Smooth muscle cell (in vitro differentiated cells): Measurements from ENCODE around the gene FAM180B. TPM values are rescaled to one million over a fixed set of nuclear protein-coding genes. Genes with fewer than 3 reads are reported as not detected.

ENCODE experiments used
- DNase-seq: peaks from one replicate; lab custom pipeline; 2025; ENCODE audit not compliant: unreplicated experiment; lab: John Stamatoyannopoulos, UW
- H2AFZ ChIP-seq: fragments of 200-600 bp; sonication (generic); 2 replicates; pipeline ENCODE4 v1.6.0; 2016; ENCODE audit warnings: antibody characterized with exemption, low read depth, mild to moderate bottlenecking
- H3F3A ChIP-seq: fragments of 200-600 bp; sonication (generic); 2 replicates; pipeline ENCODE4 v1.6.0; 2017; ENCODE audit warnings: antibody characterized with exemption, low read depth
- H3K27ac ChIP-seq: fragments of 200-600 bp; sonication (generic); 2 replicates; pipeline ENCODE4 v1.5.1; 2016; ENCODE audit warnings: low read depth, mild to moderate bottlenecking
- H3K27me3 ChIP-seq: fragments of 200-600 bp; sonication (generic); 2 replicates; pipeline ENCODE4 v1.6.1; 2016; ENCODE audit warnings: low read depth, mild to moderate bottlenecking
- H3K36me3 ChIP-seq: fragments of 200-600 bp; sonication (generic); 2 replicates; pipeline ENCODE4 v1.5.1; 2016; ENCODE audit warnings: low read depth
- H3K4me1 ChIP-seq: fragments of 200-600 bp; sonication (generic); 2 replicates; pipeline ENCODE4 v1.5.1; 2016; ENCODE audit warnings: low read depth
- H3K4me2 ChIP-seq: fragments of 200-600 bp; sonication (generic); 2 replicates; pipeline ENCODE4 v1.6.0; 2016; ENCODE audit warnings: mild to moderate bottlenecking
- H3K4me3 ChIP-seq: fragments of 200-600 bp; sonication (generic); 2 replicates; pipeline ENCODE4 v1.5.1; 2016; ENCODE audit warnings: mild to moderate bottlenecking
- H3K79me2 ChIP-seq: fragments of 200-600 bp; sonication (generic); 2 replicates; pipeline ENCODE4 v1.6.0; 2016; ENCODE audit warnings: low read depth, mild to moderate bottlenecking
- H3K9ac ChIP-seq: fragments of 200-600 bp; sonication (generic); 2 replicates; pipeline ENCODE4 v1.6.0; 2016; ENCODE audit warnings: low read depth
- H3K9me3 ChIP-seq: fragments of 200-600 bp; sonication (generic); replicated peaks from 2 replicates; pipeline ENCODE4 v1.5.1; 2016; ENCODE audit warnings: low read depth
- H4K20me1 ChIP-seq: fragments of 200-600 bp; sonication (generic); 2 replicates; pipeline ENCODE4 v1.6.0; 2016; ENCODE audit warnings: low read depth
- WGBS: methylation state at CpG from one replicate; pipeline ENCODE4 v1.1.7; 2016; ENCODE audit warnings: low lambda C conversion rate; 5-methylcytosine and 5-hydroxymethylcytosine counted together
- polyA plus RNA-seq: library from polyadenylated mRNA; unstranded; fragments of >200 nt; fragmentation: Nextera tagmentation; extraction: Ambion mirVana; gene quantifications from 2 replicates; pipeline ENCODE4 v1.2.1, GENCODE V29; 2016
- total RNA-seq: library from RNA; depleted of rRNA; stranded (reverse); fragments of >200 nt; gene quantifications from 2 replicates; pipeline ENCODE4 v1.2.3, GENCODE V29; 2014
- TF ChIP-seq, protein P1 (sequence below): fragments of 200-600 bp; sonication (generic); IDR thresholded peaks from 2 replicates; pipeline ENCODE4 v1.5.1; 2017; ENCODE audit warnings: borderline replicate concordance, mild to moderate bottlenecking, antibody characterized with exemption; ENCODE audit not compliant: insufficient read depth, poor library complexity, severe bottlenecking

The FAM180B gene, protein sequence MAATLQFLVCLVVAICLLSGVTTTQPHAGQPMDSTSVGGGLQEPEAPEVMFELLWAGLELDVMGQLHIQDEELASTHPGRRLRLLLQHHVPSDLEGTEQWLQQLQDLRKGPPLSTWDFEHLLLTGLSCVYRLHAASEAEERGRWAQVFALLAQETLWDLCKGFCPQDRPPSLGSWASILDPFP
- not detected in 2 replicates for total RNA-seq
- polyA plus RNA-seq: 0.46 TPM in 1 of 2 replicates, not detected in the other

DNA sequence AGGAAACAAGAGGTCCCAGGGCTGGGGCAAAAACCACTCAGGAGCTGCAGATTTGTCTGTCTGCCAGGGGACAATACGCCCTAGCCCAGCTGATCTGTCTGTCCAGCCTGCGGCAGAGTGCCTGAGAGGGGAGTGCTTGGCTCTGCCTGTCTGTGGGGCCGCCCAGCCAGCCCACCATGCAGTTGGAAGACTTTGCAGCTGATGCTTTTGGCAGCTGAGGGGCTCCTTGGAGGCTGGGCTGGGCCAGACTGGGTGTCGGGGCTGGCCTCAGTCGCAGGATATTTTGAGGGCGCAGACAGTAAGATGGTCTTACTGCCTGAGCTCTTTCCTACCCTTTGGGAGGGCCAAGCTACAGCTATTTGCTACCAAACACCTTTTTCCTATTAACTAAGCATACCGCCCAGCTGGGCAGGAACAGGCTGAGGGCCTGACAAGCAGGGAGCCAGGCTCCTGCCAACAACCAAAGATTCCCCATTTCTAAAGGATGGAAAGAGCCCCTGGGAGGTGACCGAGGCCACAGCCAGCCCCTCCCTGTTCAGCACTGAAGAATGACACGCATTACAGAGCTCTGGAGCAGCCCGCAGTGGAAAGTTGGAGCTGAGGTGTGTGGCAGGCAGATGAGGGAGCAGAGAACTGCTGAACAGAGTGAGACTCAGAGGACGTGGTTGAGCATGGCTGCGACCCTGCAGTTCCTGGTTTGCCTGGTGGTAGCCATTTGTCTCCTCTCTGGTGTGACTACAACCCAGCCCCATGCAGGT lies at the start of gene FAM180B:
Gene FAM180B (plus strand): TSS at position 581 of the 758 bp plus-strand sequence. CDS start 91 bp downstream, at position 672.
- Histone ChIP-seq H3K79me2 (peaks cover 1% of the 10 kb centered on the region), H3K4me1 (no peaks in the 10 kb centered on the region), H3K4me2 (no peak within 1 kb of the TSS), H3K27me3 (no peaks in the 10 kb centered on the region), H3K9ac (no peak within 1 kb of the TSS), H3K27ac (no peak within 1 kb of the TSS), H3K4me3 (no peak within 1 kb of the TSS), H4K20me1 (no peaks in the 10 kb centered on the region), H3K9me3 (no peaks in the 10 kb centered on the region), H3K36me3 (peaks cover 5% of the 10 kb centered on the region), H2AFZ (no peak within 1 kb of the TSS), H3F3A (no peaks in the 10 kb centered on the region)
- no peak for DNase-seq
- 81% methylated on average over 12 of the region's 12 CpGs for WGBS
- TF ChIP-seq, protein P1, sequence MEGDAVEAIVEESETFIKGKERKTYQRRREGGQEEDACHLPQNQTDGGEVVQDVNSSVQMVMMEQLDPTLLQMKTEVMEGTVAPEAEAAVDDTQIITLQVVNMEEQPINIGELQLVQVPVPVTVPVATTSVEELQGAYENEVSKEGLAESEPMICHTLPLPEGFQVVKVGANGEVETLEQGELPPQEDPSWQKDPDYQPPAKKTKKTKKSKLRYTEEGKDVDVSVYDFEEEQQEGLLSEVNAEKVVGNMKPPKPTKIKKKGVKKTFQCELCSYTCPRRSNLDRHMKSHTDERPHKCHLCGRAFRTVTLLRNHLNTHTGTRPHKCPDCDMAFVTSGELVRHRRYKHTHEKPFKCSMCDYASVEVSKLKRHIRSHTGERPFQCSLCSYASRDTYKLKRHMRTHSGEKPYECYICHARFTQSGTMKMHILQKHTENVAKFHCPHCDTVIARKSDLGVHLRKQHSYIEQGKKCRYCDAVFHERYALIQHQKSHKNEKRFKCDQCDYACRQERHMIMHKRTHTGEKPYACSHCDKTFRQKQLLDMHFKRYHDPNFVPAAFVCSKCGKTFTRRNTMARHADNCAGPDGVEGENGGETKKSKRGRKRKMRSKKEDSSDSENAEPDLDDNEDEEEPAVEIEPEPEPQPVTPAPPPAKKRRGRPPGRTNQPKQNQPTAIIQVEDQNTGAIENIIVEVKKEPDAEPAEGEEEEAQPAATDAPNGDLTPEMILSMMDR: no peak

GRCh38 chr11:47536915-47537314 lies 49.6 kb upstream of the FAM180B start:
- Histone ChIP-seq H3K79me2 (peaks cover 91% of the 10 kb centered on the region), H3K9me3 (no peaks in the 10 kb centered on the region), H3K4me3 (no peak overlapping the region), H3K27ac (no peak overlapping the region), H3K36me3 (no peaks in the 10 kb centered on the region), H4K20me1 (peaks cover 99% of the 10 kb centered on the region), H3K27me3 (no peaks in the 10 kb centered on the region), H3F3A (peaks cover 10% of the 10 kb centered on the region), H3K4me2 (no peak overlapping the region), H3K4me1 (peaks cover 20% of the 10 kb centered on the region), H2AFZ (no peak overlapping the region), H3K9ac (no peak overlapping the region)
- no peak for DNase-seq
- TF ChIP-seq, protein P1: no peak
- WGBS: 92% methylated on average over 3 of the region's 3 CpGs

- Histone ChIP-seq H3K27ac (peak overlapping the region; percentile 82), H3K9me3 (no peaks in the 10 kb centered on the region), H2AFZ (no peak overlapping the region), H3K79me2 (peaks cover 91% of the 10 kb centered on the region), H3K27me3 (no peaks in the 10 kb centered on the region), H3K4me1 (peaks cover 12% of the 10 kb centered on the region), H3F3A (peaks cover 10% of the 10 kb centered on the region), H3K9ac (no peak overlapping the region), H4K20me1 (peaks cover 99% of the 10 kb centered on the region), H3K36me3 (no peaks in the 10 kb centered on the region), H3K4me2 (no peak overlapping the region), H3K4me3 (no peak overlapping the region)
- no peak for DNase-seq
- TF ChIP-seq, protein P1: no peak
- 90% methylated on average over 10 of the region's 10 CpGs for WGBS
Observed at GRCh38 chr11:47538741-47539565, 47.5 kb upstream of the FAM180B start.
